VCaP (cell line): Measurements from ENCODE around the gene DDR2.
"Not testable (repeated sequence)": the region's sequence is repeated elsewhere in the genome, so short reads cannot be mapped to it uniquely, and the experiment has no call there.

Experiments
- H3K27ac ChIP-seq: fragments of 450-650 bp; 2 replicates; pipeline ENCODE4 v1.5.1; 2017
- TF ChIP-seq, protein P1 (sequence below): fragments of 450-650 bp; conservative IDR thresholded peaks from 2 replicates; pipeline ENCODE4 v1.5.1; 2017; ENCODE audit warnings: mild to moderate bottlenecking, moderate library complexity

The DDR2 gene

DNA sequence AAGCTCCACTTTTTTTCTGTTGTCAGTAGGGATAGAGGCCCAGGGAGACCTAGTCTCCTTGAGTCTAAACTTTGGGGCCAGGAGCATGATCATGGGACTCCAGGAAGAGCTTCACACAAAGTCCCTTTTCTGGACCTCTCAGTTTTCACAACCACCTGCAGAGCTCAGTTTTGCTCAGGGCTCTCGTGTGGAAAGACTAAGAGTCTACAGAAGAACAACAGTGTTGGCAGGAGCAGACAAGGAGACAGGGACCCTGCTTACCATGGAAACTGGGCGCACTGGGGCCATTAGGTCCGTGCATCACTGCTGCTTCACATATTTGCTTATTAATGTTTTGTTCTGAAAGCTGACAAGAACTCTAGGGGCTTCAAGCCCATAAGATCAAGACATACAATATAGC, 94.3 kb downstream of the DDR2 start:
- no peak overlapping the region for H3K27ac ChIP-seq
- TF ChIP-seq, protein P1, sequence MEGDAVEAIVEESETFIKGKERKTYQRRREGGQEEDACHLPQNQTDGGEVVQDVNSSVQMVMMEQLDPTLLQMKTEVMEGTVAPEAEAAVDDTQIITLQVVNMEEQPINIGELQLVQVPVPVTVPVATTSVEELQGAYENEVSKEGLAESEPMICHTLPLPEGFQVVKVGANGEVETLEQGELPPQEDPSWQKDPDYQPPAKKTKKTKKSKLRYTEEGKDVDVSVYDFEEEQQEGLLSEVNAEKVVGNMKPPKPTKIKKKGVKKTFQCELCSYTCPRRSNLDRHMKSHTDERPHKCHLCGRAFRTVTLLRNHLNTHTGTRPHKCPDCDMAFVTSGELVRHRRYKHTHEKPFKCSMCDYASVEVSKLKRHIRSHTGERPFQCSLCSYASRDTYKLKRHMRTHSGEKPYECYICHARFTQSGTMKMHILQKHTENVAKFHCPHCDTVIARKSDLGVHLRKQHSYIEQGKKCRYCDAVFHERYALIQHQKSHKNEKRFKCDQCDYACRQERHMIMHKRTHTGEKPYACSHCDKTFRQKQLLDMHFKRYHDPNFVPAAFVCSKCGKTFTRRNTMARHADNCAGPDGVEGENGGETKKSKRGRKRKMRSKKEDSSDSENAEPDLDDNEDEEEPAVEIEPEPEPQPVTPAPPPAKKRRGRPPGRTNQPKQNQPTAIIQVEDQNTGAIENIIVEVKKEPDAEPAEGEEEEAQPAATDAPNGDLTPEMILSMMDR, result no peak

DNA sequence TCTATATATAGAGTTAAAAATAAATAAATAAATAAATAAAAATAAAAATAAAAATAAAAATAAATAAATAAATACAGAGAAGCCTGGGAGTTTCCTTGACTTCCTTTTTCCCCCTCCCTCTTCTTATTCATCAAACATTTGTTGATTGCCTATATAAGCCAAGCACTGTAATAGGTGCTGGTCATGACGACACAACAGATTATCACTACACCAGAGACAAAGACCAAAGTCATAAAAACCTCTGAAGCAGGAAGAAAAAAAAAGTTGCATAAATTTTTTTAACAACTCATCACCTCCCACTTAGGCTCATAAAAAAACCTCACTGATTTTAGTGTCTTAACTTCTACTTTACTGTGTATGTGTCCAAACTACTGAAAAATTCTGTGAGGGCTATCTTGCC, 95.2 kb downstream of the DDR2 start:
- not testable (repeated sequence) for H3K27ac ChIP-seq

DNA sequence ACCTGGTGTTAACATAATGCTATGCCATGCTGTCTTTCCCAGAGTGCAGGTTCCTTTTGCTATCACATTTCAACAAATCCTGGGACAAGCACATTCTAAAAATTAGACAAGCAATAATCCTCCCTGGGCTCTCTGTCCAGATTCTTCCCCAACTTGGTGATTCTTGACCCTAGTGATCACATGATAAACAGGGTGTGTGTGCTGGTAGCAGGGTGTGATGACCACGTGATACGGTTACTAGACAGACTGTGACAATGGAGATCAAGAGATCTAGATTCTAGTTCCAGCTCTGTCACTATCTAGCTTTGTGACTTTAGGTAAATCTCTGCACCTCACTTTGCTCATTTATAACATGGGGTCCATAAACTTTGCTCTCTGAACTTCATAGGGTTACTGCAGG, 96.3 kb downstream of the DDR2 start:
- TF ChIP-seq, protein P1, result no peak
- H3K27ac ChIP-seq, result no peak overlapping the region

DNA sequence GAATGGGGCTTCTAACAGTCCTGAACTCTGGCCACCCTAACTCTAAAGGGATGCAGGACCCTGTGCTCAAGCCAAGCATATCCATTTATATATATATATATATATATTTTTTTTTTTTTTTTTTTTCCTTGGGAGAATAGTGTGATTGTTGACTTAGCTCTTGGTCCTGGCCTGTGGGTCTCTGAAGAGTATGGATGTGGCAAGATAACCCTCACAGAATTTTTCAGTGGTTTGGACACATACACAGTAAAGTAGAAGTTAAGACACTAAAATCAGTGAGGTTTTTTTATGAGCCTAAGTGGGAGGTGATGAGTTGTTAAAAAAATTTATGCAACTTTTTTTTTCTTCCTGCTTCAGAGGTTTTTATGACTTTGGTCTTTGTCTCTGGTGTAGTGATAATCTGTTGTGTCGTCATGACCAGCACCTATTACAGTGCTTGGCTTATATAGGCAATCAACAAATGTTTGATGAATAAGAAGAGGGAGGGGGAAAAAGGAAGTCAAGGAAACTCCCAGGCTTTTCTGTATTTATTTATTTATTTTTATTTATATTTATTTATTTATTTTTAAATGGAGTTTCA, 97.0 kb downstream of the DDR2 start:
- H3K27ac ChIP-seq, result not testable (repeated sequence)

DNA sequence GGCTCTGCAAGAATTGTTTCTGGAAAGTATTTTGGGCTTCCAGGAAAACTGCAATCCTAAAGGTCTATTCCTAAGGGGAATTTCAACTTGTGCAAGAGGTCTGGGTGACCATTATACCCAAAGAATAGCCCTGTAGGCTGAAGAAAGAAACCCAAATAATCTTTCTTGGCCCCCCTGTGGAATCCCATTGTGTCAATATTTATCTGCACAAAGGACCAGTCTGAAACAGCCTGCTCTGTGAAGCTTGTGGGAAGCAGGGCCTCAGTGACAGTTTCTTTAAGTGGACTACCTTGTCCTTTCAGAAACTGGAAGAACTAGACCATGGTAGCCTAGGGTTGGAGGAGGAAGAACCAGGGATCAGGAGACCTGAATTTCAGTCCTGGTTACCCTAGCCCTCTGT, 99.8 kb downstream of the DDR2 start:
- TF ChIP-seq, protein P1, result no peak
- peak overlapping the region; percentile 79 for H3K27ac ChIP-seq

DNA sequence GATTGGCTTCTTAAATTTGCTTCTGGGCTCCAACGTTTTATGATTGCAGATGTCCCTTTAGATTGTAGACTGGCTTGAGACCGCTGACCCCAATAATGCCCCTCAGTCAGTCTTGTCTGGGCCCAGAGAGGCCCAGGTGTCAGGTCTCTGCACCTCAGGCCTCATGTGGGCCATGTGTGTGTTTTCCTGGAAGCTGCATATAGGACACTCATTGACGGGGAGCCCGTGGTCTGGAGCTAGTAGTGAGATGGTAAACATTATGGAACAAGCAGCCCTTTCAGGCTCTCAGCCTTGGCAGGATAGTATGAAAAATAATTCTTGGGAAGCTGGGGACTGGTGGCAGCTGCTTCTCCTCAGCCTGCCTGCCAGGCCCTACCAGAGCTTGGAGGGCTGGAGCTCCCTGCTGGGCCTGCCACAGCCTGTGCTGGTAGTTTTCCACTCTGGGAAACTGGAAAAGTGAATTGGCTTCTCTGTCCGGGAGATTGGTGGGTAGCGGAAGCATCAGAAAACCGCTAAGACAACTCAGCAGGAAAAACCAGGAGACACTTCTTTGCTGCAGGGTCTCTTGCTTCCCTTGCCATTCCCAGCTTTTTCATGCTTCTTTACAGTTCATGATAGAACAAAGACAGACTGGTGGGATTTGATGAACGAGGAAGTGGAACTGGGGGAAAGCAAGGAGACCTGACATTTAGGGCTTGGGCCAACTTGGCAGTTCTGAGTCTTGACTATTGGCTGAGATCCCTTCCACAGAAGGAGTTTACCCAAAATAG, 100.5 kb downstream of the DDR2 start:
- peak overlapping the region; percentile 79 for H3K27ac ChIP-seq
- TF ChIP-seq, protein P1, result no peak

DNA sequence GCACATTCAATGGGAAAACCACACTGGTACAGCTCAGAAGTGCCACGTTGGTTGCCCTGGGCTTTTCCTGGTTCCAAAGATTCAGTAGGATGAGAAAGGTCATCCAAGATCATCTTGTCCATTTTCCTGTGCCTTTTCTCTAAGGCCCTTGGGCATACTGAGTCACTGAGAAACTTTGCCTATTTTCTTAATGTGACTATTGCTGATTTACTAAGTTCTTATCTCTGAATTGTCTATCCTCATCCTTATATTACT, 101.0 kb downstream of the DDR2 start:
- TF ChIP-seq, protein P1, result no peak
- peak overlapping the region; percentile 79 for H3K27ac ChIP-seq

DNA sequence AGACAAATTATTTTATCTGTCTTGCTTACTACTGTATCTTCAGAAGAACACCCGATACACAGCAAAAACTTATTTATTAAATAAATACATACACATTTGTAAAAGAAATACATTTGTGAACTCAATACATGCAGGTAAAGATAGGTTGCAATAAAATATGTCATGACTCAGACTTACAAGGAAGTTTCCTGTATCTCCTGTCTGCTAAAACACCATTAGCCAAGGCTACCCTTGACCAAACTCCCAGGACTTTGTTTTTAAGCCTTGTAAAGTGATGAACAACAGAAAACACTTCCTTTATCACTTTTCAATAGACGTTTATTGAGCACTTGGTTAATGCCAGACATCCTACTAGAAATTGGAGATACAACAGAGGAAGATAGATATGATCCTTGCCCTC, 101.8 kb downstream of the DDR2 start:
- H3K27ac ChIP-seq, result peak overlapping the region; percentile 79; the same call in 1 of the 2 replicates
- TF ChIP-seq, protein P1, result no peak
